Stimulated activated CD8-positive, alpha-beta memory T cell treated with anti-CD3 and anti-CD28 coated beads, Interleukin-7, amount 100 ng/mL, for 4 hours (primary cell): Measurements from ENCODE around the gene HMGXB4.

ENCODE experiments used
- DNase-seq, 2 donors: peaks; one replicate each; pipeline ENCODE4 v3.0.0-alpha.2; 2020; ENCODE audit warnings: low read depth in 2 of 2

Gene HMGXB4

DNA sequence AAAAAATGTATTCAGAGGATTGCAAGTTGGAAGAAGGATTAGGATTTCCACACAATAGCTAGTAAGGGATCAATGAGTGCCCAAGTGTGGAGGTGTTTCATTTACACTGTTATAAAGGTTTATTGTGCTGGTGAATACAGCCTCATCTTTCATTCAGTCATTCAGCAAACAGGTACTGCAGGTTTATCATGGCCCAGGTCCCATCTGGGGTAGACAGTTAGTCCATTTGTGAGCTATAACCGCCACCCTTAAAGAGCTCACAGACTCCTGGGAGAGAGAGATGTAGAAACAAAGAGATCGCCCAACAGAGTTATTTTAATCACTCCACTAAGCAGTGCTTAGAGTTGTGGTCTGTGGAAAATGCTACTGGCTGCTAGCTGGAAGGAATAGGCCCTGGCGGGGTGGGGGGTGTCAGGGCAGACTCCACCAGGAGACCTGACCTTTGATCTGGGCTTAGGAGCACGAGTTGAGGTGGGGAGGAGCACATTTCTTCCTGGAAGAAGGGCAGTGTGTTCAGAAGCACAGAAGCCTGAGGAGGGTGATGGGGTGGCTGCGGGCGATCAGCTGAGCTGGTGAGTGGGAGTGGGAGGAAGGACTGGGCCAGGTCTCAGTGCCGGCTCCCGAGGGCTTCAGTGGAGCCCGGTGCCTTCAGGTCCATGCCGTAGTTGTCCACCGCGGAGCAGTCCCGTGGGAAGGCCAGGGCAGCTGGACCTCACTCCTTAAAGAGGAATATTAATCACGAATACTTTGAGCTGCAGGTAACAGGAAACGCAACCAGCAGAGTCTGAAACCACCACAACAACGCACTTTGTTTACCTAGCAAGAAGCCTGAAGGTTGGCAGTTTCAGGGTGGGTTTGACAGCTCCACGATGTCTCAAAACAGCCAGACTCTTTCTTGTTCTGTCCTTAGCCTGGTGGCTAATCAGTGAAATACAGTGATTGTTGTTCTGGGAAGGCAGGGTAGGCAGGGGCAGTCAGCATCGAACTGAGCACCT, 53.6 kb downstream of the HMGXB4 start:
- no peak for DNase-seq

DNA sequence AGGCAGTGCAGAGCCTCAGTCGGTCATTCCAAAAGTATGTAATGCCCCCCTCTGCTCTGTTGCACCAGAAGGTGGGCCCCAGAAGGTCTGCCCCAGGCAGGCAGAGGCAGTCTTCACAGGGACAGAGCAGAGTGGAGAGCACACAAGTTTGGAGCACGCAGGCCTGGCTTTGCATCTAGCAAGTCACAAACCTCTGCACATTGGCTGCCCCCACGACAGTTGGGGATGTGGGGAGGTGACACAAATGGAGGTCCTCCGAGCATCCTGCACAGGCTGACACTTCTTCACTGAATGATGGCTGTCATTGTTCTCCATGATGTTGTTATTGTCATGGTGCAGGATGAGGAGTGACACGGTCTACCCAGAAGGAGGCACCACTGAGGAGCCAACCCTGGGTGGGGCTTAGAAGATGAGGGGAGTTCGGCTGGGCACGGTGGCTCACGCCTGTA, 54.3 kb downstream of the HMGXB4 start:
- DNase-seq: no peak

DNA sequence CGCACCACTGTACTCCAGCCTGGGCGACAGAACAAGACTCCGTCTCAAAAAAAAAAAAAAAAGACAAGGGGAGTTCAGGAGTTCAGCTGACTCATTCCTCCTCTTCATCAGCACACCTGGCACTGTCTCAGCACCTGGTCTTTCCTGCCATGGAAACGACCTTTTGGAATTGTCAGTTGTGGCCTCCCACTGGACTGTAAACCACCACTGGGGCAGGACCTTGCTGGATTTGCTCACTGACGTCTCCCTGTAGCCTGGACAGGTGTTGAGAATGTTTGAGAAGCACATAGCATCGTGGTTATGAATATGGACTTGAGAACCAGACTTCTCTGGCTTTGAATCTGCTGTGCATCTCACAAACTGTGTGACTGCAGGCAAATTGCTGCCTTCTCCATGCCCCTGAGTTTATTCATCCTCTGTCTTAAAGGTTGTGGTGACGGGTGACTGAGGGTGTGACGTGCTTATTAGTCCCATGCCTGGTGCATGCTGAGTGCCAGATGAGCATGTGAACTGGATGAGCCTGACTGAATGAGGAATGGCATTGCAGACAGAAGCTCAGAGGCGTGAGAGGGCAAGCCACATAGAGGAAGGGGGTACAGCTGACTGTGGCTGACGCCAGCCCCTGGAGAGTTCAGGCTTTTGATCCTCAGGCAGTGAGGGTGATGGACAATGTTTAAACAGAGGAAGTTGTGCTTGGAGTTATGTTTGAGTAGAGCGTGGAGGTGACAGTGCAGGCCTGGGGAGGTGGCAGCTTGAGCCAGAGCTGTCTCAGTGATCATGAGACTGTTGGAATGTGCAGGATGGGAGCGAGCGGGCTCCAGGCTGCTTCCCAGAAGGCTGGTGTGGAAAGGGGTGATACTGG, 55.1 kb downstream of the HMGXB4 start:
- DNase-seq: no peak

DNA sequence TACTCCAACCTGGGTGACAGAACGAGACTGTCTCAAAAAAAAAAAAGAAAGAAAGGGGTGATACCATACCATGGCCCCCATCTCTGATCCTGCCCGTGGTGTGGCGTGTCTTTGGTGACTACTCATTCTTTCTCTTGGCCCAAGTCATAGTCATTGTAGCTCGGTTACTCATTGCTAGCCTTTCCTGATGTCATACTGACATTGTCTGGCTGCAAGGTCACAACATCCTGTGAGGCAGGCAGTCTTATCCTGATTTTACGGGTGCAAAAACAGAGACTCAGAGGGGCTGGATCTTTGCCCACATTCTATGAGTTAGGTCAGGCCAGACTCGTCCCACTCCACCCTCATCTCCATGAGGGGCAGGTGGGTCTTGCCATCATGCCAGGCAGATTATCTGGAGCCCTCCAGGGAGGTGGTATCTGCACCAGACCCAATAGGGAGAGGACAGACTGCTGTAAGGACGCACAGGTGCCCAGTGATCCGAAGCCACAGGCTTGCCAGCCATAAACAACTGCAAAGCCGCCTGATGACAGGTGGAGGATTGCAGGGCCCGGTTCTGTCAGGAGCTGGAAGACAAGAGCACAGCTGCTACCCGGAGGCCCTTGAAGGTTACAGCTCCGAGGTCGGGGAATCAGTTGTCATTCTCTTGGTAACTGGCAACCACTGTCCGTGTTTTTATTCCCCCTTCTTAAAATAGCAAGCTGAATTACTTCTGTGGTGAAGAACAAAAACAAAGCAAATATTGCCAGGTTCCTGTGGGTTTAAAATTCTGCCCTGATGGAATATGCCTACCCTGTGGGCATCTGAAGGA, 56.2 kb downstream of the HMGXB4 start:
- DNase-seq: no peak

DNA sequence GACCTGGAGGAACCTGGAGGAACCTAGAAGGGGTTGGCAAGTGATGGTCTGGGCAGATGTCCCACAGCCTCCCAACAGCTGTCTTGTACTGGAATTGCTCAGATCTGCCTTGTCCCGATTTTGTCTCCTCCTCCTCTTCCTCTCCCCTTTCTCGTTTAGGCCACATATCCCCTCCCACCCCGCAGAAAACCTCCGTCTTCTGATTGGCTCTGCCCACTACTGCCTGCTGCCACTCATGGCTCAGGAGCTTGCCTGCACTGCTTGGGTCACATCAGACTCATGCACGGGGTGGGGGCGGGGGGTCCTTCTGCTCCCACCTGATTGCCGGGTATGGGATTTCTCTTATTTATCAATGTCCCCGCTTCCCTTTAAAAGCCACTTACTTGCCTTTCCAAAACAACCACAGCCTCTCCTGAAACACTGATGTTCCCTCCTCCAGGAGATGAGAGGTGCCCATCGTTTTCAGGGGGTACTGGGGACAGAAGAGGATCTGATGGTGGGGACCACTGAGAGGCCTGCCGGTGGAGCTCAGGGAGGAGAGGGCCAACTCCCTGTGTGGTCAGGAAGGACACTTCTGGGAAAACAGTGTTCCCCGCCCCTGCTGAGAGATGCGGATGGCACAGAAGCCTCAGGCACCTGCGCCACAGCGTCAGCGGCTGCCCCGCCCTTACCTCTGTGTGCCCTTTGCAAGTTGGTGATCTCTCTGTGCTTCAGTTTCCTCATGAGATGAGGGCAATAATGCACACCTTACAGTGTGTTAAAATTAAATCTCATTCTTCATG, 57.1 kb downstream of the HMGXB4 start:
- no peak for DNase-seq

DNA sequence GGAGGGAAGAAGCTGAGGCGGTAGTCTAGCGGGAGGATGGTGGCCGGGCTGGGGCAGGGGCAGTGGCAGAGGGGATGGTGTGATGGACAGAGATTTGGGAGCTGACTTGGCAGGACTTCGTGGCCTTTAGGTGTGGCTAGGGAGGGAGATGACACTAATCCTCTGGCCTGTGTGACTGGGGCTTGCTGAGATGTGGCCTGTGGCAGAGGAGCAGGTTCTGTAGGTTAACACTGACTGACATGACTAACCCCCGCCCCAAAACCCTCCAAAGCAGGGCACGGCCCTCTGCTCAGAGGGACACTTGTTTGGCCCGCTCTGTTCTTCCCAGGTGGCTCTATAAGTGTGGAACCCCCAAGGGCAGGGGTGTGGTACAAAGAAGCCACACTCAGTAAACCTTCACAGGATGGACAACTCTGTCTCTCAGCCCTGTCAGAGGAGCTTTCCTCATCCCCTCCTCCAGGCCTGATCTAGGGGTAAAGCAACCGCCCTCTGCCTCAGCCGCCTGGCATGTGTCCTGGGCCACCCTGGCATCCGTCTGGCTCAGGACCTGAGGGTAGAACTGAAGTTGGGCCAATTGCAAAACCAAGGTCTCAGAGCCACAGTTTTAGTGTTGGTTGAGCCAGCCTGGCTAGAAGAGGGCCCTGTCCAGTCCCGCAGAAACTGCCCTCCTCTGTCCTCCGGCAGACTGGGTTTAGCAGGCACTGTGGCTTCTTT, 58.0 kb downstream of the HMGXB4 start:
- DNase-seq: no peak

DNA sequence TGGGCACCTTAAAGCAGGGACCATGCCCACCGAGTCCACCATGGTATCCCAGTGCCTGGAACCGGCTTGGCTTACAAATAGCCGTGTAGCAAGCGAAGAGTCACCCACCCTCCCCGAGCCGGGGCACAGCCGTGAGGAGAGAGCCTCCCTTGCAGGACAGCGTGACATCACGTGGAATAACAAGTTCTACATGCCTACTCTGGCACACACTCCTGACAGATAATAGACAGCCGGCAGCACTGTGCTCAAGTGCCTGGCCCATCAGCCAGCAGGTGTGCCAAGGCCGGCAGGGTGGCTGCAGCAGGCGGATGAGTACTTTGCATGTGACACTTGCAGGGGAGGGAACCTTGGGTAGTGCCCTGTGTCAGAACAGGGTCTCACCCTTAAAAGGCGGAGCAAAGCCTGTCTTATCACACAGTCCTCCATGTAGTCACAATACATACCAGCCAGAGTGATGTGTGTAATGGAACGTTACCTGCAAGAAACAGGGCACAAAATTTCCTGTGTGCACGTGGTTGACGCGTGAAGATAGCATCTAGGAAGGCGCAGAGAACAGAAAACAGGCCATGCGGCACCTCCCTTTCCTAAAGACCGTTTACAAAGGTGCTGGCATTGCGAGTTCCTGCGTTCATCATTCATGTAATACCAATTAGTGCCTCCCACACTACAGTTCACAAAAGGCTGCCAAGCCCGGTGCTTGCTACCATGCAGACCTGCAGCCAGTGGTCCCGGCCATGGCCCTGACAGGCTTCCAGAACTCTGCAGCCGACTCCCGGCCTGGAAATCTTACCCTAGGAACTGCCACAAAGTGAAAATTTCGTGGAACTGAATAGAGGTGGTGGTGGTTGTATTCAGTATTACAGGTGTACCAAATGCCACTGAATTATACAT, 58.8 kb downstream of the HMGXB4 start:
- no peak for DNase-seq

DNA sequence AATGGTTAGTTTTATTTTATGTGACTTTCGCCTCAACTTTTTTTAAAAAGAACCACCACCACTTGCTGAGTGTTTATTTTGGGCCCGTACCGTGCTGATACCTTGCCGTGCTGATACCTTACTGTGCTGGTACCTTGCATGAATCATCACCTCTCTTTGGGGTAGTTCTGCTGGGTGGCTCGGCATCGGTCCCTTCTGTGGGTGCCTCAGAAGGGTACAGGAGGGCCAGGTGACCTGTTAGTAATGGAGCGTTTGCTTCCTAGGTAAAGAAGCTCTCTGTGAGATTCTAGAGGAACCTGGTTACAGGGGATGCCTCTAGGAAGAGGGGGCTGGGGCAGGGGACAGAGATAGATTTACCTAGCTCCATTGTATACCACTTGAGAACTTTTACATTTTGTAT, 59.5 kb downstream of the HMGXB4 start:
- no peak for DNase-seq

DNA sequence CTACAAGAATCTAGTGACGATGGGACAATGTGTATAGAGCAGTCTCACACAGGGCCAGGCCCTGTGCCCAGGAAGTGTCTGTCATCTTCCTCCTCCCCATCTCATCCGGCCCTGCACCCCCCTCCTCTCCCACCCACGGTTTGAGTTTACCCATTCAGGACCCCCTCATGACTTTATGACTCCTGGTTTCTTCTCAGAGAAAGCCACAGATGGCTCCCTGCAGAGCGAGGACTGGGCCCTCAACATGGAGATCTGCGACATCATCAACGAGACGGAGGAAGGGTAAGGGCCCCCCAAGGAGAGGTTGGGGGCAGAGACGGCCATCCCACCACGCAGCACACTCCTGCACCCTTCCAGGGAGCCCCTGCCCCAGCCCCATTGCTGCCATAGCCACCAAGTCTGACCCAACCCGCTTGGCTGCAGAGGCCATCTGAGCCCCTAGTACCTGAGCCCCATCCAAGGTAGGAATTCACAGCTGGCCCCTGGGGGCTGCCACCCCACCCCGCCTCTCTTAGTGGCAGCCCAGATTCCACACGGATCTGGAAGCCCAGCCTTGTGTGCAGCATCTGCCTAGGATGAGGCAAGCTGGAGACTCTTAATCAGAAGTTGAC, 60.5 kb downstream of the HMGXB4 start:
- no peak for DNase-seq

DNA sequence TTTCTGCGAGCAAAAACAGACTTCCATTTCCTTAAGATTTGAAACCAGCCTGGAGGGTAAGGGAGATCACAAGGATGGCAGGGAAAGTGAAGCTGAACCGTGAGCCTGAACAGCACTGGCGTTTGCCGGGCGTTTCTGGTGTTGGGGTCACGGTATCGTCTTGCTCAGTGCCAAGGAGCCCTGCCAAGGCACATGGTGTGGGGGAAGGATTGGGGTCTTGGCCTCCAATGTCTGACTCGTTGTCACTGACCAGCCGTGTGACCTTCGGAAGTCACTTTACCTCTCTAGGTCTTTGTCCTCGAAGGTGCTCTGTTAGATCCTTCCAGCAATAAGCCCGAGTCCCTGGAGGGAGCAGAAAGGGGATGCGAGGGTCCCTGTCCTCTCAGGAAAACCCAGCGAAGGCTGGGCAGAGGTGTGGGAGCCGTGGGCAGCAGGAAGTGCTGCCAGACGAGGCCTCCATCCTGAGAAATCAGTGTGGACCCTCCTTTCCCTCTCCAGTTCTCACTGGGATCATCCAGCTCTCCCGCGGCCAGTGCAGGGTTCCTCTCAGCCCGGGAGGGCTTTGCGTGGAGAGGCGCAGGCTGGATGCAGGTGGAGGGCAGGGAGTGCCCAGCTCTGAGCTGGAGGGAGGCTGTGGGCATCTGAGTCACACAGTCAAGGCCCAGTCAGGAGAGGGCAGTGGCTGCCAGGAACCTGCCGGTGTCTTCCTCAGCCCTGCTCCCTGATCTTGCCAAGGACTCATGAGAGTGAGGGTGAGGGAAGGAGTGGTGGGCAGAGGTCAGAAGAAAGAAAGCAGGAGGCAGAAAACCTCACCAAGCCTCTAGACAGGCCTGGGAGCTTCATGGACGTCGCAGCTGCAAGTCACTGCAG, 61.3 kb downstream of the HMGXB4 start:
- DNase-seq: no peak

DNA sequence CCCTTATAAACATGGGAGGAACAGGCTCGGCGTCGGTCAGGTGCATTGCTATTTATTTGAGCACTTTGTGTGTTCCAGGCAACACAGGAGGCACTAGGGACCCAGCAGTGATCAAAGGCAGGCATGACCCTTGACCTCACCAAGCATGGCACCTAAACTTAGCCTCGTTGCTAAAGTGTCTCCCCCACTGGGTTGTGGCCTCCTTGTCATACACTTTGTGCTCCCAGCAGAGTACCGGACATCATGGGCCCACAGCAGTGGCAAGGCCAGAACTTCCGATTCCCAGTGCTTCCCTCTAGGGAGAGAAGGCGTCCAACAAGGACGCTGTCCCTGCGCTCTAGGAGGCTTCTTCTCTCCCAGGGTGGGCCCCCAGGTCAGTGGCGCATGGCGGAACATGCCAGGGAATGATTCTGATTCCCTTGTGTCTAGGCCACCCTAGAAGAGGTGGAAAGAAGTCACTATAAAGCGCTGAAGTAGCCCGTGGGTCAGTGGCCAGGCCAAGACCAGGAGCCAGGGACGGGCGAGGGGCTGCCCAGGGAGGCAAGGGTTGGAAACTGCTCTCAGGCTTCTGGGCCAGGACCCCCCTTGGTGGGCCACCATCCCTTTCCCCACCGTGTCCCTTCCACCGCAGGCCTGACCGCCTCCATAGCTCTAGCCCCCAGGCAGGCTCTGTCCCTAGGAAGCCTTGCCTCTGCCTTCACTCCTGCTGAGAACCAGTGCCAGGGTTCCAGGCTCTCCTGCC, 62.1 kb downstream of the HMGXB4 start:
- no peak for DNase-seq

DNA sequence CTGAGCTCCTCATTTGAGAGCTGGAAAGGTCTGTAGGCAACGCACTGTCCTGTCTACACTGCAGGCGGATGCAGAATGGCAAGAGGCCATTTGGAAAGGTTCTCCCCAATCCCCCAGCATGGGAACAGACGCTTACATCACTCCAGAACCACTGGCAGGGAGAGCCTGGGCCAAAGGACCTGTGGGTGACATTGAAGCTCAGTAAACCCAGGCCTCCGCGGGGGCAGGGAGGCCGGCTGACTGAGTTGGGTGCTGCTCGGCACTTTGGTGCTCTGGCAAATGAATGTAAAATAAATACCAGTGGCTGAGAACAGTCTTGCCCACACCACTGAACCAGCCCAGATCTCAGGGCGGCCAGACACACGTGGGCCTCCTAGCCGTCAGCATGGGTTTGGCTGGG, 64.8 kb downstream of the HMGXB4 start:
- no peak for DNase-seq

DNA sequence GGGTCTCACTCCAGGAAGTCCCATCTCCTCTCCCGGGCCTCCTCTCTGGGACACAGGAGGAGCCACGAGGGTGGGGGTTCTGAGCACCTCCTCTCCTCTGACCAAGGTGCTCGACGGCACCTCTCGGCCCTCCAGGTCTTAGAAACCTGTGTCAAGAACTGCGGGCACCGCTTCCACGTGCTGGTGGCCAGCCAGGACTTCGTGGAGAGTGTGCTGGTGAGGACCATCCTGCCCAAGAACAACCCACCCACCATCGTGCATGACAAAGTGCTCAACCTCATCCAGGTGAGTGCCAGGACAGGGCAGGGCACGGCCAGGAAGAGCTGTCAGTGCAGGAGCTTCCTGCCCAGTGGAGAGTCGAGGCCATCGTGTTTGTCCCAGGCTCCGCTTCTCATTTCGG, 65.6 kb downstream of the HMGXB4 start:
- DNase-seq: no peak

DNA sequence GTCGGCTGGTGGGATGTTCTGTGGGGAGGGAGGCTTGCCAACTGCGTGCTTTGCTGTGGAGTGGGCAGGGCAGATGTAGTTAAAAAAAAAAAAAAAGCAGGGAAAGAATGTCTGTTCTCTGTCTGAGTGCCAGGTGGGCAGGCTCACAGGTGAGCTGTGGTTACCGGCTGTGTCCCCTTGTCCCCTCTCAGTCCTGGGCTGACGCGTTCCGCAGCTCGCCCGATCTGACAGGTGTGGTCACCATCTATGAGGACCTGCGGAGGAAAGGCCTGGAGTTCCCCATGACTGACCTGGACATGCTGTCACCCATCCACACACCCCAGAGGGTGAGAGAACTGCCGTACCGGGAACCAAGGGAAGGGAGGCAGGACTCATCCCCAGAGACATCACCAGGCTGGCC, 66.0 kb downstream of the HMGXB4 start:
- no peak for DNase-seq

DNA sequence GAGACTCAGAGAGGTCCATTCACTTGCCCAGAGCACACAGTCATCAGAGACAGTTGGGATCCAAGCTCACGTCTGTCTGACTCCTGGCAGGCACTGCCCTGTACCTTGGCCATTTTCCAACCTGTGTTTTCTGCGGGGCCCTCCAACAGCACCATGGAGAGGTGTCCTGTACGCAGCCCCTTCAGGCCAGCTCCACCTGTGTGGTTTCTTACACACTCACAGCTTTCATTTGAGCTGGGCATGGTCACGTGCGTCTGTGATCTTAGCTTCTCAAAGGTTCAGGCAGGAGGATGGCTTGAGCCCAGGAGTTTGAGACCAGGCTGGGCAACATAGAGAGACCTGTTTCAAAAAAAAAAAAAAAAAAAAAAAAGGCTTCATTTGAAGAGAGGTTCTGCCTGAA, 66.8 kb downstream of the HMGXB4 start:
- DNase-seq: no peak

DNA sequence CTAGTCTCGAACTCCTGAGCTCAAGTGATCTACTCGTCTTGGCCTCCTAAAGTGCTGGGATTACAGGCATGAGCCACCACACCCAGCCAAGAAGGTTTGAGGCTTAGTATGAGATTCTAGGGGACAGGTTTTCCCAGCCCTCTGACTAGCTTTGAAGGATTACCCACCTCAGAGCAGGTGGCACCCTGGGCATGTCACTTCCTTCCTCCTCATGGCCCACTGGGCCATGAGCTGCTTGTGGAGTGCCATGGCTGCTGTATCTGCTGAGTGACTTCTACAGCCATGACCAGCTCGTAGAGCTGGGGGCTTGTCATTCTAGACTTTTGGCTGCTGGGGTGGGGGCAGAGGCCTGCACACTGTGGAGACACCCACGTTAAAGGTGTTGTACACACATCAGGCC, 67.5 kb downstream of the HMGXB4 start:
- no peak for DNase-seq

DNA sequence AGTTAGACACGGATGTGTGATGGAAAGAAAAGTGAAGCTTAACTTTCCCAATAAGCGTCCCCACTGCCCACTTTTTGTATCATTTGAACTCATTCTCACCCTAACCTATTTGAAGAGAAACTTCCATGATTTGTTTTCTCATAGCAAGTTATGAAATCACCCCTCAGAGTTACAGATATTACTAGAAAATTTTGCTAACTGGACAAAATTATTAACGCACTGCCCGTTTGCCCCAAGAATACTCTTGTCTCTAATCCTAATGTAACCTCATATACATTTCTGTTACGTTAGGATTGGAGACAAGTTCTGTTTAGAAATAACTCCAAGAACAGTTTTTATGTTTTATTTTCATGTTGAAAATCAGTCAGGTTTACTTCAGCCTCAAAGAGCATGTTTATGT, 67.9 kb downstream of the HMGXB4 start:
- DNase-seq: no peak
